PC-3 (cell line): Measurements from ENCODE around the gene HIBCH. TPM values are rescaled to one million over a fixed set of nuclear protein-coding genes. Genes with fewer than 3 reads are reported as not detected.

Experiments used
- ATAC-seq: fragments of 200-7000 bp; cut with Tn5 transposase; 2 replicates; pipeline ENCODE4 v1.9.1; 2020; ENCODE audit warnings: mild to moderate bottlenecking, moderate library complexity
- BruUV-seq: library from RNA; stranded (reverse); fragments of 400-500 nt; replicated peaks from 2 replicates; lab custom pipeline; 2021; lab: Mats Ljungman, UMichigan
- CTCF ChIA-PET: fragments of 300-600 bp; sonication (Branson Sonifier 250); formaldehyde crosslinking; loops from one replicate; lab custom pipeline; 2022; ENCODE audit warnings: antibody characterized with exemption; lab: Charles Lee
- POLR2A ChIA-PET: fragments of 300-600 bp; sonication (Branson Sonifier 250); formaldehyde crosslinking; loops from one replicate; lab custom pipeline; 2022; ENCODE audit warnings: antibody characterized with exemption; ENCODE audit not compliant: unreplicated experiment; lab: Charles Lee
- DNase-seq: peaks from one replicate; pipeline ENCODE4 v3.0.0-alpha.2; 2015
- H2AFZ ChIP-seq: fragments of 300-600 bp; sonication (generic); 2 replicates; pipeline ENCODE4 v1.6.0; 2016; ENCODE audit warnings: antibody characterized with exemption, low read length
- H3F3A ChIP-seq: fragments of 300-600 bp; sonication (generic); one replicate; pipeline ENCODE4 v1.6.0; 2017; ENCODE audit warnings: antibody characterized with exemption, low read length, control low read depth, mild to moderate bottlenecking; ENCODE audit not compliant: unreplicated experiment
- H3K27ac ChIP-seq: fragments of 300-600 bp; sonication (generic); 2 replicates; pipeline ENCODE4 v1.5.1; 2016; ENCODE audit warnings: mild to moderate bottlenecking, low read length
- H3K27me3 ChIP-seq: fragments of 300-600 bp; sonication (generic); 2 replicates; pipeline ENCODE4 v1.6.1; 2016; ENCODE audit warnings: low read length, mixed read lengths
- H3K36me3 ChIP-seq: fragments of 300-600 bp; sonication (generic); 2 replicates; pipeline ENCODE4 v1.6.1; 2016; ENCODE audit warnings: low read depth, mixed run types, low read length, mixed read lengths
- H3K4me1 ChIP-seq: fragments of 300-600 bp; sonication (generic); 2 replicates; pipeline ENCODE4 v1.5.1; 2016; ENCODE audit warnings: low read length; ENCODE audit not compliant: insufficient read depth
- H3K4me2 ChIP-seq: fragments of 300-600 bp; sonication (generic); 2 replicates; pipeline ENCODE4 v1.6.0; 2016; ENCODE audit warnings: low read length
- H3K4me3 ChIP-seq: fragments of 300-600 bp; sonication (generic); 2 replicates; pipeline ENCODE4 v1.5.1; 2016; ENCODE audit warnings: mild to moderate bottlenecking, low read length, mixed read lengths
- H3K79me2 ChIP-seq: fragments of 300-600 bp; sonication (generic); 2 replicates; pipeline ENCODE4 v1.6.1; 2017; ENCODE audit warnings: low read length, mixed read lengths
- H3K9ac ChIP-seq: fragments of 300-600 bp; sonication (generic); 2 replicates; pipeline ENCODE4 v1.6.0; 2016; ENCODE audit warnings: mild to moderate bottlenecking, low read length
- H3K9me2 ChIP-seq: fragments of 300-600 bp; sonication (generic); replicated peaks from 2 replicates; pipeline ENCODE4 v1.6.1; 2016; ENCODE audit warnings: mixed run types, low read length, mixed read lengths
- H3K9me3 ChIP-seq: fragments of 300-600 bp; sonication (generic); 2 replicates; pipeline ENCODE4 v1.6.1; 2016; ENCODE audit warnings: low read length, mixed read lengths
- H4K20me1 ChIP-seq: fragments of 300-600 bp; sonication (generic); 2 replicates; pipeline ENCODE4 v1.6.1; 2016; ENCODE audit warnings: low read length, mixed read lengths
- EZH2 ChIP-seq: fragments of 300-600 bp; sonication (generic); IDR thresholded peaks from one replicate; pipeline ENCODE4 v1.6.1; 2017; ENCODE audit warnings: antibody characterized with exemption, mild to moderate bottlenecking, low read length; ENCODE audit not compliant: unreplicated experiment
- EZH2phosphoT487 ChIP-seq: fragments of 300-600 bp; sonication (generic); IDR thresholded peaks from 2 replicates; pipeline ENCODE4 v1.6.1; 2018; ENCODE audit warnings: mild to moderate bottlenecking, antibody characterized with exemption, low read length, borderline replicate concordance
- intact Hi-C: fragments of 100-400 bp; cut with micrococcal nuclease; formaldehyde crosslinking; loops from 2 replicates; pipeline ENCODE4 v1.9.0; 2023
- total RNA-seq: library from RNA; depleted of rRNA; stranded (reverse); fragments of >200 nt; gene quantifications from 2 replicates; pipeline ENCODE4 v1.2.3, GENCODE V29; 2014
- TF ChIP-seq, protein P1 (sequence below): fragments of 300-600 bp; sonication (generic); conservative IDR thresholded peaks from 2 replicates; pipeline ENCODE4 v1.5.1; 2017; ENCODE audit warnings: antibody characterized with exemption, low read depth, mild to moderate bottlenecking, low read length

HIBCH gene
- total RNA-seq, 1 experiment from 2014 or later: 12.0 TPM

- intact Hi-C loops: loop anchor here (1.0 to 2.0 kb wide), 2 partner anchors 29 to 167 kb away; no protein-coding TSS in a partner anchor
These were observed 24.1 kb upstream of the HIBCH start, which contains the start of gene INPP1 for GRCh38 chr2:190343536-190344275. INPP1 (plus strand) TSS chr2:190343589; CDS start chr2:190360103, 16,514 bp downstream.

DNA sequence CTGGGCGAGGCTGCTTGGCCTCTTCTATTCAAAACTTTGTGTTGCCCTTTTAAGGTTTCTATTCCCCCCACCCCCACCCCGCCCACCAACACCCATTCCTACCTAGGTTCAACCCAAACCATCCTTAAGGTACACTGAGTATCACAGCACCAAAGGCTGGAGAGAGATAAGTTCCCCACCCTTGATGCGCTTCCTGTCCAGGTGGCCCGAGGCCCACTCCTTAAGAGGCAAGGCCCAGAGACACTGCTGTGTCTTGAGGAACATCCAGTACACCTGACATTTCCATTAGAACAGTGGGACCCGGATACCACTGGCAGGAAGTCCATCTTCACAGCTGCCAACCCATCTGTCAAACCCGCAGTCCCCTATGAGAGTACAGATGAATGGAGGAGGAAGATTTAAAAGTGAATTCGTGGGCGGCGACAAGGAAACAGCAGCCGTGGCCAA is 23.5 kb upstream of the HIBCH start:
- intact Hi-C loops: no loop called here
- Histone ChIP-seq H3K27me3 (no peaks in the 10 kb centered on the region), H3K4me3 (peak overlapping the region; percentile 94), H2AFZ (peak overlapping the region; percentile 99), H3K27ac (no peak overlapping the region), H3K9me2 (no peaks in the 10 kb centered on the region), H3K36me3 (no peaks in the 10 kb centered on the region), H3F3A (no peaks in the 10 kb centered on the region), H3K4me2 (peak overlapping the region; percentile 97), H3K9me3 (no peaks in the 10 kb centered on the region), H4K20me1 (no peaks in the 10 kb centered on the region), H3K9ac (peak overlapping the region; percentile 74; the same call in 1 of the 2 replicates), H3K79me2 (peaks cover 18% of the 10 kb centered on the region), H3K4me1 (peaks cover 9% of the 10 kb centered on the region)
- no TSS peak for BruUV-seq
- ChIA-PET CTCF (no interaction called here), POLR2A (no interaction called here)
- no peak; the same call in 1 of the 2 replicates for ATAC-seq
- DNase-seq: no peak
- TF ChIP-seq EZH2phosphoT487: no peak
- TF ChIP-seq EZH2: no peak

More at GRCh38 chr2:190343536-190344275, 24.1 kb upstream of the HIBCH start, which contains the start of gene INPP1:
- Histone ChIP-seq H3K36me3 (no peaks in the 10 kb centered on the region), H3K4me2 (peak within 1 kb of the TSS; percentile 97), H3F3A (no peaks in the 10 kb centered on the region), H4K20me1 (no peaks in the 10 kb centered on the region), H3K9me2 (no peaks in the 10 kb centered on the region), H3K9me3 (no peaks in the 10 kb centered on the region), H3K4me3 (peak within 1 kb of the TSS; percentile 94), H3K9ac (peak within 1 kb of the TSS; percentile 74), H3K4me1 (peaks cover 9% of the 10 kb centered on the region), H3K27ac (peak within 1 kb of the TSS; percentile 50), H3K79me2 (peaks cover 18% of the 10 kb centered on the region), H2AFZ (peak within 1 kb of the TSS; percentile 99), H3K27me3 (no peaks in the 10 kb centered on the region)
- CTCF ChIA-PET: interaction anchor here (0.8 kb wide), 1 partner anchor 36 kb away, joined by 3 read pairs; no protein-coding TSS in a partner anchor
- BruUV-seq: no TSS peak
- peak; percentile 67 for ATAC-seq
- TF ChIP-seq, protein P1, sequence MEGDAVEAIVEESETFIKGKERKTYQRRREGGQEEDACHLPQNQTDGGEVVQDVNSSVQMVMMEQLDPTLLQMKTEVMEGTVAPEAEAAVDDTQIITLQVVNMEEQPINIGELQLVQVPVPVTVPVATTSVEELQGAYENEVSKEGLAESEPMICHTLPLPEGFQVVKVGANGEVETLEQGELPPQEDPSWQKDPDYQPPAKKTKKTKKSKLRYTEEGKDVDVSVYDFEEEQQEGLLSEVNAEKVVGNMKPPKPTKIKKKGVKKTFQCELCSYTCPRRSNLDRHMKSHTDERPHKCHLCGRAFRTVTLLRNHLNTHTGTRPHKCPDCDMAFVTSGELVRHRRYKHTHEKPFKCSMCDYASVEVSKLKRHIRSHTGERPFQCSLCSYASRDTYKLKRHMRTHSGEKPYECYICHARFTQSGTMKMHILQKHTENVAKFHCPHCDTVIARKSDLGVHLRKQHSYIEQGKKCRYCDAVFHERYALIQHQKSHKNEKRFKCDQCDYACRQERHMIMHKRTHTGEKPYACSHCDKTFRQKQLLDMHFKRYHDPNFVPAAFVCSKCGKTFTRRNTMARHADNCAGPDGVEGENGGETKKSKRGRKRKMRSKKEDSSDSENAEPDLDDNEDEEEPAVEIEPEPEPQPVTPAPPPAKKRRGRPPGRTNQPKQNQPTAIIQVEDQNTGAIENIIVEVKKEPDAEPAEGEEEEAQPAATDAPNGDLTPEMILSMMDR: no peak
- TF ChIP-seq EZH2phosphoT487: peak; percentile 47; the same call in 1 of the 2 replicates
- POLR2A ChIA-PET: interaction anchor here (0.7 kb wide), 1 partner anchor 315 kb away, joined by 4 read pairs; no protein-coding TSS in a partner anchor
- peak; percentile 46 for DNase-seq

GRCh38 chr2:190342611-190343010 is 23.0 kb upstream of the HIBCH start:
- CTCF ChIA-PET: no interaction called here
- H4K20me1 ChIP-seq: no peaks in the 10 kb centered on the region
- H3K4me1 ChIP-seq: peaks cover 9% of the 10 kb centered on the region
- no peak for TF ChIP-seq EZH2
- TF ChIP-seq, protein P1: no peak
- TF ChIP-seq EZH2phosphoT487: no peak
- H3F3A ChIP-seq: no peaks in the 10 kb centered on the region
- no peaks in the 10 kb centered on the region for H3K9me3 ChIP-seq
- intact Hi-C loops: no loop called here
- H3K27ac ChIP-seq: no peak overlapping the region
- H2AFZ ChIP-seq: no peak overlapping the region
- POLR2A ChIA-PET: no interaction called here
- H3K9ac ChIP-seq: no peak overlapping the region
- H3K9me2 ChIP-seq: no peaks in the 10 kb centered on the region
- no peaks in the 10 kb centered on the region for H3K36me3 ChIP-seq
- BruUV-seq: TSS peak; percentile 69
- DNase-seq (no peak), ATAC-seq (no peak)
- peaks cover 18% of the 10 kb centered on the region for H3K79me2 ChIP-seq
- H3K4me3 ChIP-seq: no peak overlapping the region
- no peaks in the 10 kb centered on the region for H3K27me3 ChIP-seq
- no peak overlapping the region for H3K4me2 ChIP-seq
